ENCODE data around the gene ZFAND3. TPM values are rescaled to one million over a fixed set of nuclear protein-coding genes. Genes with fewer than 3 reads are reported as not detected.

The ZFAND3 gene
- total and polyA plus RNA-seq, 10 of the 15 experiments (the other 5 are each of a cell fraction or from before 2014, with no cell fraction given), result 0.90 to 34.4 (median 16.3) TPM

GRCh38 chr6:38095054-38095453, 275.5 kb downstream of the ZFAND3 start:
- peaks cover 2% of the 10 kb centered on the region for H3K4me1 ChIP-seq (ENCODE audit: control insufficient read depth, insufficient read depth, low read length)
- no peaks in the 10 kb centered on the region for H3K9me3 ChIP-seq (replicated peaks; ENCODE audit: control insufficient read depth, insufficient read depth, low read length)
- POLR2A ChIA-PET, result no interaction called here
- 95% methylated on average over 2 of the region's 2 CpGs for WGBS (ENCODE audit: insufficient coverage, insufficient replicate concordance, low lambda C conversion rate, missing lambda C conversion rate)
- ATAC-seq (no peak), FAIRE-seq (no peak), DNase-seq (ENCODE audit: low read depth, low spot score) (no peak)
- no peak overlapping the region for H3K4me3 ChIP-seq
- TF ChIP-seq NFIC (IDR thresholded peaks at IDR 0.05; ENCODE audit: low read depth, low read length), result no peak
- TF ChIP-seq POLR2AphosphoS2 (IDR thresholded peaks at IDR 0.05; ENCODE audit: low read depth, low read length), result no peak
- TF ChIP-seq HDGF (IDR thresholded peaks at IDR 0.05), result no peak
- TF ChIP-seq ZNF207 (IDR thresholded peaks at IDR 0.05; ENCODE audit: borderline replicate concordance), result no peak
- H3K4me2 ChIP-seq (ENCODE audit: control insufficient read depth, insufficient read depth), result no peak overlapping the region
- H4K20me1 ChIP-seq (ENCODE audit: control insufficient read depth, insufficient read depth), result no peaks in the 10 kb centered on the region
- RAD21 ChIA-PET (ENCODE audit: unreplicated experiment), result interaction anchor here (0.9 kb wide), 1 partner anchor 61 kb away, joined by 3 read pairs; no protein-coding TSS in a partner anchor
- H3K79me2 ChIP-seq (ENCODE audit: control insufficient read depth, insufficient read depth, low read length), result no peaks in the 10 kb centered on the region; the same call in 1 of the 2 replicates
- H2AFZ ChIP-seq (ENCODE audit: control insufficient read depth, low read depth, low read length), result no peak overlapping the region
- in situ Hi-C loops (cut with MboI) (no loop called here), intact Hi-C loops (cut with micrococcal nuclease; ENCODE audit: unreplicated experiment) (no loop called here)
- SMC1A ChIA-PET (ENCODE audit: uncharacterized antibody, unreplicated experiment), result interaction anchor here (1.7 kb wide), 1 partner anchor 62 kb away, joined by 6 read pairs; no protein-coding TSS in a partner anchor
- no peak overlapping the region for H3K9ac ChIP-seq (ENCODE audit: control insufficient read depth, insufficient read depth, low read length)
- CTCF ChIA-PET, result interaction anchor here (1.2 kb wide), 2 partner anchors 17 to 40 kb away, joined by 3 to 5 read pairs; no protein-coding TSS in a partner anchor
- no peaks in the 10 kb centered on the region for H3K27me3 ChIP-seq (replicated peaks in 1 of 2; ENCODE audit: control insufficient read depth in 2 of 2, insufficient read depth in 2 of 2, low read length in 1 of 2)
- H3K27ac ChIP-seq (ENCODE audit: control insufficient read depth, insufficient read depth), result no peak overlapping the region
- H3K36me3 ChIP-seq (ENCODE audit: control insufficient read depth in 2 of 2, insufficient read depth in 2 of 2, low read length in 1 of 2), result no peaks in the 10 kb centered on the region; a peak in 2 of 4 replicates
- BruUV-seq (replicated peaks), result no TSS peak

DNA sequence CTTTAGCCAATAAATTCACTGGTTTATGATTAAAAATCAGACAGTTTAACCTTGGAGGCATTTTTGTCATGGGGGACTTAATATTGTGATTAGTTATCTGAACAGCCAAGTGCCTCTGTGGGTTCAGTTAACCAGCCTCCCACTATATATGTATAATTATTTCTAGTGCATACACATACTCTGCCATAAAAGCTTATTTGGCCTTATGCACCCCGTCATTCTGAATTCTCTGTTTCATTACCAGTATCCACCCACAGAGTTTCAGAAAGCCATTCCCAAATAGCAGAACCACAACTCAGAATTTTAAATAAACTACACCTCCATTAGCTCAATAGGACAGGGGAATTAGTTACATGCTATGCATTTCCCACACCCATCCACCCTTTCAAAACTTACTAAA, 279.7 kb downstream of the ZFAND3 start:
- H3K4me2 ChIP-seq (ENCODE audit: control insufficient read depth, insufficient read depth), result no peak overlapping the region
- 0% methylated on average over 1 of the region's 1 CpG for WGBS (ENCODE audit: insufficient coverage, insufficient replicate concordance, low lambda C conversion rate, missing lambda C conversion rate)
- RAD21 ChIA-PET (ENCODE audit: unreplicated experiment), result interaction anchor here (0.8 kb wide), 1 partner anchor 26 kb away, joined by 3 read pairs; no protein-coding TSS in a partner anchor
- no peak overlapping the region for H3K4me3 ChIP-seq
- H2AFZ ChIP-seq (ENCODE audit: control insufficient read depth, low read depth, low read length), result no peak overlapping the region
- DNase-seq (ENCODE audit: low read depth, low spot score) (no peak), FAIRE-seq (no peak), ATAC-seq (no peak)
- no peaks in the 10 kb centered on the region for H3K9me3 ChIP-seq (replicated peaks; ENCODE audit: control insufficient read depth, insufficient read depth, low read length)
- BruUV-seq (replicated peaks), result no TSS peak
- intact Hi-C loops (cut with micrococcal nuclease; ENCODE audit: unreplicated experiment) (no loop called here), in situ Hi-C loops (cut with MboI) (no loop called here)
- H4K20me1 ChIP-seq (ENCODE audit: control insufficient read depth, insufficient read depth), result no peaks in the 10 kb centered on the region
- no peaks in the 10 kb centered on the region for H3K27me3 ChIP-seq (replicated peaks in 1 of 2; ENCODE audit: control insufficient read depth in 2 of 2, insufficient read depth in 2 of 2, low read length in 1 of 2)
- H3K4me1 ChIP-seq (ENCODE audit: control insufficient read depth, insufficient read depth, low read length), result peaks cover 11% of the 10 kb centered on the region
- no peak overlapping the region for H3K27ac ChIP-seq (ENCODE audit: control insufficient read depth, insufficient read depth)
- no peaks in the 10 kb centered on the region; a peak in 2 of 4 replicates for H3K36me3 ChIP-seq (ENCODE audit: control insufficient read depth in 2 of 2, insufficient read depth in 2 of 2, low read length in 1 of 2)
- POLR2A ChIA-PET, result interaction anchor here (0.6 to 1.2 kb wide), 4 partner anchors 20 to 311 kb away, joined by 3 to 4 read pairs (median 3); no protein-coding TSS in a partner anchor
- CTCF ChIA-PET, result interaction anchor here (0.6 to 1.7 kb wide), 4 partner anchors 12 to 534 kb away, joined by 3 to 8 read pairs (median 3); no protein-coding TSS in a partner anchor
- no peak overlapping the region for H3K9ac ChIP-seq (ENCODE audit: control insufficient read depth, insufficient read depth, low read length)
- SMC1A ChIA-PET (ENCODE audit: uncharacterized antibody, unreplicated experiment), result interaction anchor here (0.5 to 2.0 kb wide), 5 partner anchors 11 to 522 kb away, joined by 3 to 5 read pairs (median 3); no protein-coding TSS in a partner anchor
- no peaks in the 10 kb centered on the region; the same call in 1 of the 2 replicates for H3K79me2 ChIP-seq (ENCODE audit: control insufficient read depth, insufficient read depth, low read length)
- no peak for TF ChIP-seq NR2F1 (conservative IDR thresholded peaks at IDR 0.05)
- no peak for TF ChIP-seq ZNF592 (IDR thresholded peaks at IDR 0.05)
- no peak for TF ChIP-seq ZBTB4 (CRISPR knock-in tag; IDR thresholded peaks at IDR 0.05)
